ENCODE results near the gene EIF2AK2.

Gene EIF2AK2

GRCh38 chr2:37168217-37168981, 11.6 kb upstream of the EIF2AK2 start:
- DNase-seq (ENCODE audit: low spot score), result peak; percentile 62

- DNase-seq (ENCODE audit: low spot score), result no peak
These were observed 10.9 kb upstream of the EIF2AK2 start for GRCh38 chr2:37167636-37168180.

- DNase-seq (ENCODE audit: low spot score), result no peak
These were observed 8.0 kb upstream of the EIF2AK2 start for GRCh38 chr2:37164757-37165156.

GRCh38 chr2:37156071-37156856, 516 bp downstream of the EIF2AK2 start:
- DNase-seq (ENCODE audit: low spot score), result peak; percentile 57

GRCh38 chr2:37154785-37155184, 2.0 kb downstream of the EIF2AK2 start:
- no peak for DNase-seq (ENCODE audit: low spot score)

- DNase-seq (ENCODE audit: low spot score), result no peak
These were observed 3.6 kb downstream of the EIF2AK2 start for GRCh38 chr2:37153224-37153623.

GRCh38 chr2:37149626-37150322, 7.0 kb downstream of the EIF2AK2 start:
- no peak for DNase-seq (ENCODE audit: low spot score)

- no peak for DNase-seq (ENCODE audit: low spot score)
These were observed 8.5 kb downstream of the EIF2AK2 start for GRCh38 chr2:37148325-37148724.

GRCh38 chr2:37146062-37146461, 10.7 kb downstream of the EIF2AK2 start:
- DNase-seq (ENCODE audit: low spot score), result no peak

GRCh38 chr2:37143974-37144373, 12.8 kb downstream of the EIF2AK2 start:
- no peak for DNase-seq (ENCODE audit: low spot score)

GRCh38 chr2:37142546-37142945, 14.2 kb downstream of the EIF2AK2 start:
- no peak for DNase-seq (ENCODE audit: low spot score)

GRCh38 chr2:37132914-37133313, 23.9 kb downstream of the EIF2AK2 start:
- no peak for DNase-seq (ENCODE audit: low spot score)

- DNase-seq (ENCODE audit: low spot score), result no peak
These were observed 31.4 kb downstream of the EIF2AK2 start for GRCh38 chr2:37125416-37125815.

GRCh38 chr2:37119157-37119556, 37.6 kb downstream of the EIF2AK2 start:
- no peak for DNase-seq (ENCODE audit: low spot score)

GRCh38 chr2:37117566-37117965, 39.2 kb downstream of the EIF2AK2 start:
- no peak for DNase-seq (ENCODE audit: low spot score)

- no peak for DNase-seq (ENCODE audit: low spot score)
These were observed 44.8 kb downstream of the EIF2AK2 start for GRCh38 chr2:37111958-37112357.

- DNase-seq (ENCODE audit: low spot score), result no peak
These were observed 46.2 kb downstream of the EIF2AK2 start for GRCh38 chr2:37110306-37111212.

GRCh38 chr2:37109523-37109922, 47.3 kb downstream of the EIF2AK2 start:
- no peak for DNase-seq (ENCODE audit: low spot score)

- no peak for DNase-seq (ENCODE audit: low spot score)
These were observed 51.6 kb downstream of the EIF2AK2 start for GRCh38 chr2:37105150-37105549.

- DNase-seq (ENCODE audit: low spot score), result no peak
These were observed 52.6 kb downstream of the EIF2AK2 start for GRCh38 chr2:37104178-37104577.

GRCh38 chr2:37102588-37102987, 54.2 kb downstream of the EIF2AK2 start:
- DNase-seq (ENCODE audit: low spot score), result no peak

All from SW480 (cell line).